HTERT RPE-1 (cell line): ENCODE data around the gene OSM.
"Not testable (repeated sequence)": the region's sequence is repeated elsewhere in the genome, so short reads cannot be mapped to it uniquely, and the experiment has no call there.

Experiments
- in situ Hi-C: fragments of 300-500 bp; cut with MboI; formaldehyde crosslinking; loops from 4 replicates; pipeline ENCODE4 v1.14.3; 2020; ENCODE audit warnings: low sequenced_read_pairs

OSM gene

DNA sequence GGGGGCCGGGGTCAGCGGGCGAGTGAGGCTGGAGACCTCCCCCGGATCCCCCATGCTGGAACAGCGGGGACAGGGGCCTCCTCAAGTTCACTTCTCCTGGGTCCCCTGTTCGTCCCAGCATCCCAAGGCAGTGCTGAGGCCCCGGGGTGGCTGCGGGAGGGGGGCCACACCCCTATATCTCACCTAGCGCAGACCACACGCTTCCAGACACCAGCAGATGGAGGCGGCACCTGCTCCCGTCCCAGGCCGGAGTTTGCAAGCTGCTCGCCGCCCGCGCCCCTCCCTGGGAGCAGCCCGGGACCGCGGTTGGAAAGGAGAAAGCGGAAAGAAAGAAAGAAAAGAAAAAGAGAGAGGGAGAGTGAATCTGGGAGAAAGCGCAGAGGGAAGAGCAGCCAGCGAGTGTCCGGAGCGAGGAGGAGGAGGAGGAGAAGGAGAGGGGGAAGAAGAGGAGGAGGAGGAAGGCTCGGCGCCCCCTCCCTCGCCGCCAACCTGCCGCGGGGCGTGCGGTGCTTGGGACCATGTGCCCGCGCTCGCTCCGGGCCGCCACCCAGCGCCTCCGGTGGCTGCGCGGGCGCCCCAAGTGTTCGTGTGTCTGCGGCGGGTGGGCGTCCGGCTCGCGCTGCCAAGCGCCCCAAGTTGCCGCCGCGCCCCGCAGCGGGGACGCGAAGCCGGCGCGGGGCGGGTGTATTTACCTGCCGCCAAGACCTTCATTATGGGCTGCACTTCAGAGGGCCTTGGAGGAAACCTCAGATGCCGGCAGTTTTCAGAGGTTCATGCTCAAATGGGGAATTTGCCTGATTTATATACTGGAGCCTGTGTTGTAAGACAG is 20.5 kb downstream of the OSM start, which contains the start of gene LIF:
TSS of gene LIF (minus strand) at position 775 of the 829 bp plus-strand sequence. CDS start at position 711, 64 bp downstream.
- in situ Hi-C loops = no loop called here

DNA sequence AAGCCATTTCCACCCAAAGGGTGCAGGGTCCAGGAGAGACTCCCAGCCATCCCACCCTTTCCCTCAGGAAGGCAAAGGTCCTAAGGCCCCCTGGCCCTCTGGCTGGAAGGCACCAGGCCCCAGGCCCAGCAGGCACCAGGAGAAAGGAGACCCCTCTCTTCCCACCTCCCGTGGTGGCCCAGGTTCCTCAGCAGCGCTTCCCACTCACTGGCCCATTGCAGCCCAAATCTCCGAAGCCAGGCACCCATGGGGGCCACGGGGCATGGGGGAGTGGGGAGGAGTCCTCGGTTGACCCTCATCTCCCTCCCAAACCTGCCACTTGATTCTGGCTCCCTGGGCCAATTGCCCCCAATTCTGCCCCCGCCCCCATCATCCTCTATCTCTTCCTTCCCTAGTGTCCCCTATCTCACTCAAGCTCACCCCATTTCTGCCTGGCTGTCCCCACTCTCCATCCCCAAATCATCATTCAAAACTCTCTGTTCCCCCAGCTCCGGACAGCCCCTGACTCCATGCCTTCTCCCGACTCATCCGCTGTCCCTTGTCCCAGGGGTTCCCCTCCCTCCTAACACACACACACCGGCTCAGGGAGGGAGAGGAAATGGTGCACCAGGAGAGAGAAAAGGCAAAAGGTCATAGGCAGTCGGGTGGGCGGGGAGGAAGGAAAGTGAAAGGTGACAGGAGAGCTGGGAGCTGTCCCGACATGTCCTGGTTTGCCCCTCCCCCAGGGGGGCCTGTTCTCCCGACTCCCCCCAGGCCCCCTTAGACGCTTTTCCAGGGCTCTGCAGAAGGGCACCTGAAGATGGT is 21.3 kb downstream of the OSM start:
- in situ Hi-C loops = no loop called here

GRCh38 chr22:30244641-30245040 is 22.0 kb downstream of the OSM start:
- in situ Hi-C loops = no loop called here

DNA sequence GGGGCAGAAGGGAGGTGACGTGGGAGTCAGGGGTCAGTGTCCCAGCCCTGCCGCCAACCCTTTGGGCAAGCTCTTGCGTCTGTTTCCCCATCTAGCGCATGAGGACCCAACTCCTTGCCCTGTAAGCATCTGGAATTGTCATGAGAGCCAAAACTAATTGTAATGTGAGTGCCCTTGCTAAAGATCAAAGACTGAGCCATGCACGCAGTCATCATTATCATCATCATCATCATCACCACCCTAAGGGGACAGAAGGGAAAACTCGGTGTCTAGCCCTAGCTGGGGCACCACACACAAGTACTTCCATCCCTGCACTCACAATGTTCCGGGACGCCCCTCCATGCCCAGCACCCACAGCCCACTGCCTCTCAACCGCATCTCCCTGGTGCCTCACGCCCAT is 22.6 kb downstream of the OSM start:
- in situ Hi-C loops = no loop called here

DNA sequence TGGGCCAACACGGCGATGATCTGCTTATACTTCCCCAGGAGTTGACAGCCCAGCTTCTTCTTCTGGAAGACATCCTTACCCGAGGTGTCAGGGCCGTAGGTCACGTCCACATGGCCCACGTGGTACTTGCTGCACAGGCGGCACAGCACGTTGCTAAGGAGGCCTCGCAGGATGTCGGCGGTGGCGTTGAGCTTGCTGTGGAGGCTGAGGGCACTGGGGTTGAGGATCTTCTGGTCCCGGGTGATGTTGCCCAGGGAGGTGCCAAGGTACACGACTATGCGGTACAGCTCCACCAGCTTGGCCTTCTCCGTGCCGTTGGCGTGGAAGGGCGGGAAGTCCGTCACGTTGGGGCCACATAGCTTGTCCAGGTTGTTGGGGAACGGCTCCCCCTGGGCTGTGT is 23.0 kb downstream of the OSM start:
- in situ Hi-C loops = no loop called here

- in situ Hi-C loops = no loop called here
These were observed 24.9 kb downstream of the OSM start for GRCh38 chr22:30241576-30242371.

- in situ Hi-C loops = no loop called here
These were observed 25.9 kb downstream of the OSM start for GRCh38 chr22:30240541-30241417.

DNA sequence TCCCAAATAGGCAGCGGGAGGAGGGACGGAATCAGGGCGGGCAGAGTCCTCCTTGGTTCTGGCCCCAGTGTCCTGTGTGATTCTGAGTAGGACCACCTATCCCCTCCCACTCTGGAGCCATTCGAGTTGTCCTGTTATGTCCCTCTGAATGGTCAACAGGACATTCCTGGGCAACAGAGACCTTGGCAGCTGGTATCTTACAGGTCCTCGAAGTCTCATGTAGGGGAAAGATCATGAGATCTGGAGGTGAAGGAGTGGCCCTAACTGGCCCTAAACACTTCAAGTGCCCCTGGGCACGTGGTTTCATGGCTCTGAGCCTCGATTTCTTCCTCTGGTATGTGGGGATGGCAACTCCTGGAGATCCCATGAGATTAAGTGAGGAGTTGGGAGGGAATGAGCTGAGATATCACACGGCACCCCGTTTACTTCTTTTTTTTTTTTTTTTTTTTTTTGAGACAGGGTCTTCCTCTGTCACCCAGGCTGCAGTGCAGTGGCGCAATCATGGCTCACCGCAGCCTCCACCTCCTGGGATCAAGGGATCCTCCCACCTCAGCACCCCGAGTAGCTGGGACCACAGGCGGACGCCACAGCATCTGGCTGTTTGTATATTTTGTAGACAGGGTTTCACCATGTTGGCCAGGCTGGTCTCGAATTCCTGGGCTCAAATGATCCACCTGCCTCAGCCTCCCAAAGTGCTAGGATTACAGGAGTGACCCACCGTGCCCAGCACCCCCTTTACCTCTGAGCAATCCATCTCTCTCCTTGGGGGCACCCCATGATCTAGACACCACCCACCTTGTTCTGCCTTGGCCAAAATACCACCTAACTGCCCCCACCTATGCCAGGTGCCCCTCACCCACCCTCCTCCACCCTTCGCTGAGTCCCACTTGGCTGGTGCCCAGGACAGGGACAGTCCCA is 26.9 kb downstream of the OSM start:
- in situ Hi-C loops = no loop called here

DNA sequence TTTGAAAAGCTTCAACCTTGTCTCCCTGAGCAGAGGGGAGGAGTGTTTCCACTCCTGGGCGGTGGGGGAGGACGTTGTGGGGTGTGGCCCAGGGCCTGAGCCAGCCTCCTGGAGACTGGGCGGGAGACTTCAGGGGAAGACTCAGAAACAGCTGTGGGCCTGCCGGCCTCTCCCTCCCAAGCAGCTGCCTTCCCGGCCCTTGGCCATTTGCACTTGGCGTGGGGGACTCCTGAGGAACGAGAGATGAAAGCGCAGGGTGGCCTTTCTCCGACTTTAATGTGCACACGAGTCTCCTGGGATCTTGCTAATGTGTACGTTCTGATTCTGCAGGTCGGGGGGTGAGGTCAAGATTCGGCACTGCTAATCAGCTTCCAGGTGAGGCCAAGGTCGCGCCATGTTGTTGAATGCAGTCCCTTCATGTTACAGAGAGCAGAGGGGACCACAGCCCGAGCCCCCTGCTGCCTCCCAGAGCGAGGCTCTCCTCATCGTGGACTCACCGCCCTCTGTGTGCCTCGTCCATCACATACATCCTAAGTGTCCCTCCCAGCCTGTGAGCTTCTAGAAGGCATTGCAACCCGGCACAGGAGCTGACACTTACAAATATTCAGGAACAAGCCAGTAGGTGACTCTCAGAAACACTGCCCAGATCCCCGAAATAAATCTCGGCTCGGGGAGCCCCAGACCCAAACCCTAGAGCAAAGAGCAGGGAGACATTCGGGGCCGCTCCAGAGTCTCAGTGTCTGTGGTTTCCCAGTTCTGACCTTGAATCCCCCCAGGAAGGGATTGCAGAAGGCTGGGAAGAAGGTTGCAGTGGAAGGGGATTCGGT is 27.8 kb downstream of the OSM start:
- in situ Hi-C loops = no loop called here

- in situ Hi-C loops = no loop called here
These were observed 28.5 kb downstream of the OSM start for GRCh38 chr22:30238136-30238535.

DNA sequence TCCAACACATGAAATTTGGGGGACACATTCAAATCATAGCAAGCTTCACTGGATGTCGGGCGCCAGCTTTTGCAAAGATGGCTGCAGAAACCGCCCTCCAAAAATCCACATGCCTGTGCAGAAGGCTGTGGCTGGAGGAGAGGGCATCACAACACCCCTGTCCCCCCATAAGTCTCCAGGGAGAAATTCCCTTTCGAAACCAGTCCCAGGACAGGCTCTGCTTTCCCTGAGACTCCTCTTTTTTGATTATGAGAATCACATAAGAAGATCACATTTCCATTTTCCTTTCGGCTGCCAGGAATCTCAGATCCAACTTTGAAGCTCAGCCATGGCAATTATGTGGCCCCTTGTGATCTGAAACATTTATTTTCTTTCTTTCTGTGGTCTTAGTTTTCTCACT is 29.8 kb downstream of the OSM start:
- in situ Hi-C loops = no loop called here

- in situ Hi-C loops = no loop called here
These were observed 30.9 kb downstream of the OSM start for GRCh38 chr22:30235687-30236170.

DNA sequence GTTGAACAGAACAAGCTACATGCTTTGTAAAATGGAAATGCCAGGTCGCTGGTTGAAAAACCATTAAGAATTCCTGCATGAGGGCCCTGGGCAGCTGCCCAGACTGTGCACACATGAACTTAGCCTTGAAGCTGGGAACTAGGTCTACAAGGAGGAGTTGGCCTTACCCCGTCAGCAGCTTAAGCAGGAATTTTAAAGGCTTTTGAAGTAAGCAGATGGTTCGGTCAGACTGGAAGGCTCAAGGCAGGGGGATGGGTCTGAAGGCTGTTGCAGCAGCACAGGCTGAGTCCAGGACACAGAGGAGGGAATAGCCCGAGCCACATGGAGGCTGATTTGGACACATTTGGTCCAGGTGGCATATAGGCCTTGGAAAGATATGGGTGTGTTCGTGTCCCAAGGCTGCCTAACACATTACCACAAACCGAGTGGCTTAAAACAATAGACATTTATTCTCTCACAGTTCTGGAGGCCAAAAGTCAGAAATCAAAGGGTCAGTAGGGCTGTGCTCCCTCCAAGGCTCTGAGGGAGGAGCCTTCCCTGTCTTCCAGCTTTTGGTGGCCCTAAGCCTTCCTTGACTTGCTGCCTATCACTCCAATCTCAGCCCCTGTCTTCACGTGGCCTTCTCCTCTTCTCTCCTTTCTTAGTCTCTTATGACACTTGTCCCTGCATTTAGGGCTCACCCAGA is 31.7 kb downstream of the OSM start:
- in situ Hi-C loops = no loop called here

DNA sequence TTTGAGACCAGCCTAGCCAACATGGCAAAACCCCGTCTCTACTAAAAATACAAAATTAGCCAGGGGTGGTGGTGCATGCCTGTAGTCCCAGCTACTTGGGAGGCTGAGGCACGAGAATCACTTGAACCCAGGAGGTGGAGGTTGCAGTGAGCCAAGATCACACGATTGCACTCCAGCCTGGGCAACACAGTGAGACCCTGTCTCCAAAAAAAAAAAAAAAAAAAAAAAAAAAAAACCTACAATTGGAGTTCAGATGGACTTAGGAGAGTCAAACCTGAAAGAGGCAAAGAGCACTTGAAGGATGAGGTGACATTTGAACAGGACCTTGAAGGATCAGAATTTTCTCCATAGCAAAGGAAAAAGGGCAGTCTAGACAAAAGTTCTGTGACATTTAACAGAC is 32.3 kb downstream of the OSM start:
- in situ Hi-C loops = not testable (repeated sequence)

GRCh38 chr22:30233582-30233981 is 33.1 kb downstream of the OSM start:
- in situ Hi-C loops = no loop called here

- in situ Hi-C loops = no loop called here
These were observed 33.9 kb downstream of the OSM start for GRCh38 chr22:30232716-30233218.

GRCh38 chr22:30230787-30231461 is 35.7 kb downstream of the OSM start:
- in situ Hi-C loops = no loop called here
